Peyer's patch (tissue), 4 donors: ENCODE results near the gene KAZN. TPM values are rescaled to one million over a fixed set of nuclear protein-coding genes. Genes with fewer than 3 reads are reported as not detected.
A peak's percentile ranks its signal among the peaks of the same experiment; 100 is the strongest.

Experiments
- DNase-seq, 3 donors: peaks; one replicate each; pipeline ENCODE4 v3.0.0-alpha.2; 2017 to 2019
- H3K27ac ChIP-seq, 4 donors: fragments of 200-600 bp; sonication (generic); one replicate each; pipeline ENCODE4 v1.5.1; 2016 to 2019
- H3K27me3 ChIP-seq, 2 donors: fragments of 200-600 bp; sonication (generic); one replicate each; pipeline ENCODE4 v1.5.1; 2019
- H3K36me3 ChIP-seq, 3 donors: fragments of 200-600 bp; sonication (generic); one replicate each; pipeline ENCODE4 v1.5.1; 2016 to 2019
- H3K4me1 ChIP-seq, 4 donors: fragments of 200-600 bp; sonication (generic); one replicate each; pipeline ENCODE4 v1.5.1; 2016 to 2019
- H3K4me3 ChIP-seq, 4 donors: fragments of 200-600 bp; sonication (generic); 1 replicate in 3 of 4; 2 replicates in 1 of 4; pipeline ENCODE4 v1.5.1; 2016 to 2019; ENCODE audit warnings: mild to moderate bottlenecking in 1 of 4
- H3K9me3 ChIP-seq, 4 donors: fragments of 200-600 bp; sonication (generic); one replicate each; pipeline ENCODE4 v1.5.1; 2016 to 2019; ENCODE audit warnings: mild to moderate bottlenecking in 1 of 4
- POLR2A ChIP-seq, 2 donors: fragments of 450-650 bp; IDR thresholded peaks; one replicate each; pipeline ENCODE4 v1.5.1; 2017; ENCODE audit warnings: antibody characterized with exemption in 2 of 2, mild to moderate bottlenecking in 2 of 2, moderate library complexity in 2 of 2
- total RNA-seq, 4 donors: library from RNA; depleted of rRNA; stranded (reverse); fragments of >200 nt; gene quantifications; one replicate each; pipeline ENCODE4 v1.1.0, GENCODE V29; 2016
- TF ChIP-seq, protein P1 (sequence below), 6 experiments: fragments of 450-650 bp in 4 of 6; fragments of 200-600 bp in 2 of 6; sonication (generic) in 1 of 6; IDR thresholded peaks; one replicate each; pipeline ENCODE4 v1.5.1; 2017 to 2019; ENCODE audit warnings: antibody characterized with exemption in 6 of 6, mild to moderate bottlenecking in 3 of 6, moderate library complexity in 1 of 6

KAZN gene
- total RNA-seq, 4 donors from 2014 or later = 14.9 to 25.5 (median 21.7) TPM

DNA sequence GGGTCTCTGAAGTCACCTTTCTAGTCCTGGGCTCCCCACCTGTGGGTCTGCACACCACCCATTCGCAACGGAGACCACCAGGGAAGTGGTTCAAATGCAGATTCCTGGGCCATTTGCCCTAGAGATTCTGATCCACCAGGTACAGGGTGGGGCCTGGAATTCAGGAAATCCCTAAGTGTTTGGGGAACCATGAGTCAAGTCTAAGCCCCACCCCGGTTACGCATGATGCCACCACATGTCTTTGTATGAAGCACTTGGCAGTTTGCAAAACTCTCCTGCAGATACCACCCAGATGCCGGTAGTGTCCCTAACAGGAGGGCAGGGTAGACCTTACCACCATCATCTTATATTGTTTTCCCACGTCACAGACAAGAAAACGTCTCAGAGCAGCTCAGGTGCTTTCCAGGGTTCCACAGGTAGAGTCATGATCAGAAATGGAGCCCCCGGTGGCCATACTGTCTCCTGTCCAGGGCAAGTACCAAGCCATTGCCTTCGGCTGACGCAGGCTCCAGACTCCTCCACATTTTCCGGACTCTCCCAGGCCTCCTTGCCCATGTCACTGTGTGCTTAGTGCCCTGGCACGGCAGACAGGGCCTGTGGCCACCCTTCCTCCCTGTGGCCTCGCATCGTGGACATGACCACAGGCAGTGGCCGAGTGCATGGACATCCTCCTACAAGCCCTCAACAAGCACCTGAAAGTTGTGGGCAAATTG lies 465.9 kb downstream of the KAZN start:
- no peaks in the 10 kb centered on the region for H3K4me1 ChIP-seq
- DNase-seq = no peak
- H3K9me3 ChIP-seq = no peaks in the 10 kb centered on the region
- no peak overlapping the region for H3K4me3 ChIP-seq
- no peaks in the 10 kb centered on the region for H3K36me3 ChIP-seq
- no peak overlapping the region for H3K27ac ChIP-seq
- TF ChIP-seq, protein P1, sequence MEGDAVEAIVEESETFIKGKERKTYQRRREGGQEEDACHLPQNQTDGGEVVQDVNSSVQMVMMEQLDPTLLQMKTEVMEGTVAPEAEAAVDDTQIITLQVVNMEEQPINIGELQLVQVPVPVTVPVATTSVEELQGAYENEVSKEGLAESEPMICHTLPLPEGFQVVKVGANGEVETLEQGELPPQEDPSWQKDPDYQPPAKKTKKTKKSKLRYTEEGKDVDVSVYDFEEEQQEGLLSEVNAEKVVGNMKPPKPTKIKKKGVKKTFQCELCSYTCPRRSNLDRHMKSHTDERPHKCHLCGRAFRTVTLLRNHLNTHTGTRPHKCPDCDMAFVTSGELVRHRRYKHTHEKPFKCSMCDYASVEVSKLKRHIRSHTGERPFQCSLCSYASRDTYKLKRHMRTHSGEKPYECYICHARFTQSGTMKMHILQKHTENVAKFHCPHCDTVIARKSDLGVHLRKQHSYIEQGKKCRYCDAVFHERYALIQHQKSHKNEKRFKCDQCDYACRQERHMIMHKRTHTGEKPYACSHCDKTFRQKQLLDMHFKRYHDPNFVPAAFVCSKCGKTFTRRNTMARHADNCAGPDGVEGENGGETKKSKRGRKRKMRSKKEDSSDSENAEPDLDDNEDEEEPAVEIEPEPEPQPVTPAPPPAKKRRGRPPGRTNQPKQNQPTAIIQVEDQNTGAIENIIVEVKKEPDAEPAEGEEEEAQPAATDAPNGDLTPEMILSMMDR (IDR thresholded peaks at IDR 0.05) = no peak
- TF ChIP-seq POLR2A (IDR thresholded peaks at IDR 0.05) = no peak
- H3K27me3 ChIP-seq = no peaks in the 10 kb centered on the region

DNA sequence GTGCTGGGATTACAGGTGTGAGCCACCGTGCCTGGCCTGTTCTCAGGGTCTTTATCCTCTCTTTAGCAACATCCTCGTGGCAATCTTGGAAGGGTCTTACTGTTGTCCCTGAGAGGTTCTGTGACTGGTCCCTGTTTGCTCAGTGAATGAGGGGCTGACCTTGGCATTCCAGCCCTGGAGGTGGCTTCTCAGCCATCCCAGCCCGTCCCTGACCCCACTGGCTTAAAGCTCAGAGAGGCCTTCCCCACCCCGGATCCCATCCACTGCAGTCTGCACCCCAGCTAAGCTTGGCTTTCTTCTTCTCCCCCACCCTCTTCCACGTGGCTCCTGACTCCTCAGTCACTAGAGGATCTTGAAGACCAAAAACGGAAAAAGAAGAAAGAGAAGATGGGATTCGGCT lies 466.8 kb downstream of the KAZN start:
- no peak for TF ChIP-seq POLR2A (IDR thresholded peaks at IDR 0.05)
- TF ChIP-seq, protein P1 (IDR thresholded peaks at IDR 0.05) = no peak
- DNase-seq = no peak
- H3K9me3 ChIP-seq = no peaks in the 10 kb centered on the region
- H3K36me3 ChIP-seq = no peaks in the 10 kb centered on the region
- no peak overlapping the region for H3K4me3 ChIP-seq
- H3K27ac ChIP-seq = no peak overlapping the region
- no peaks in the 10 kb centered on the region for H3K27me3 ChIP-seq
- no peaks in the 10 kb centered on the region for H3K4me1 ChIP-seq

DNA sequence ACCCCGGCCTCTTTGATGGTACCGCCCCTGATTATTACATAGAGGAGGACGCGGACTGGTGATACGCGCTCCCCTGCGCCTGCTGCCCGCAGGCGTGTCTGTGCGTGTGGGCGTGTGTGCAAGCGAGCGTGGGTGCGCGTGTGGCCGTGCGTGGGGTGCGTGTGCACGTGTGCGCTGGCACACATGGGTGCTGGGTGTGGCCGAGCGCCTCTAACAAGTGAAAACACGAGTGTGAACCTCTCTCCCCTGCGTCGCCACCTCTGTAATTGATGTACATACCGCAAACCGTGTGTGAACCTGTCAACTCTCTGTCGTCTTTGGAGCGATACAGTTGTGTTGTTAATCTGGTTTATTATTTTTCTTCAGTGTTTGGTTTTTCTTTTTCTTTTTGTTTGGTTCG lies 467.3 kb downstream of the KAZN start:
- H3K36me3 ChIP-seq = no peaks in the 10 kb centered on the region
- H3K4me3 ChIP-seq = no peak overlapping the region
- H3K27me3 ChIP-seq = no peaks in the 10 kb centered on the region
- no peaks in the 10 kb centered on the region for H3K4me1 ChIP-seq
- no peak overlapping the region for H3K27ac ChIP-seq
- DNase-seq = no peak
- TF ChIP-seq, protein P1 (IDR thresholded peaks at IDR 0.05) = no peak
- no peak for TF ChIP-seq POLR2A (IDR thresholded peaks at IDR 0.05)
- no peaks in the 10 kb centered on the region for H3K9me3 ChIP-seq

DNA sequence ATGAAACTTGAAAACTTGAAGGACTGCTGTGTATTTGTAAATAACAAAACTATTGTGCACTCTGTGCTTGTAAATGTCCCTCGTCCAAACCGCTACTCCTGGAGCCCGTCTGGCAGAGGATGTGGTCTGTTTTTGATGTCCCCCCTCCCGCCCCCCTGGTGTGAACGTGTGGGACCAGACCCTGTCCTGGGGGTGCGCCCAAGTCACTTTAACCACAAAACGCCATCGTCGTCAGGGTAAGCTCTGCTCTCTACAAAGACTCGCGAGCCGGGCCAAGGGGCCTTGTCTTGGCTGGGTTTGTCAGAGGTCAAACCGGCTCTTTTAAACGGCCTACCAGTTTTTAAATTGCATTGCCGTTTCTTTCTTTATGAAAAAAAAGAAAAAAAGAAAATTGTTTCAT lies 467.7 kb downstream of the KAZN start:
- Histone ChIP-seq H3K27me3 (no peaks in the 10 kb centered on the region), H3K9me3 (no peaks in the 10 kb centered on the region), H3K4me1 (no peaks in the 10 kb centered on the region), H3K36me3 (no peaks in the 10 kb centered on the region), H3K4me3 (no peak overlapping the region), H3K27ac (no peak overlapping the region)
- no peak for DNase-seq
- TF ChIP-seq, protein P1 (IDR thresholded peaks at IDR 0.05) = no peak
- TF ChIP-seq POLR2A (IDR thresholded peaks at IDR 0.05) = no peak

DNA sequence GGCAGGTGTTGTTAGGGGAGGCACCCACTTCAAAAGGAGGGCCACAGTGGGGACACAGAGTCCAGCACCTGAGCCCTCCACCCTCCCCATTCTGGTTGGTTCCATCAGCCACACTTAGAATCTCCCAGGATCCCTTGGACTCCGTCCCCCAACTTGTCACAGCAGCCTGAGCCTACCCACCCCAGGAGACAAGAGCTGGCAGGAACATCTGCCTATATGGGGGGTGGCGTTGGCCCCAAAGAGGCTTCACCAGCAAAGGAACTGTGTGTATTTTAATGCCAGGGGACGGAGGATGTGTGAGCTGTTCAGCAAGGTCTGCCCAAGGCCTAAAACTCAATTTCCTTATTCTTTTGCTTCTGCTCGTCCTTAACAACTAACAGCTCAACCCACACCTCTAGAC lies 468.7 kb downstream of the KAZN start:
- TF ChIP-seq, protein P1 (IDR thresholded peaks at IDR 0.05) = no peak
- no peak for TF ChIP-seq POLR2A (IDR thresholded peaks at IDR 0.05)
- peak overlapping the region in 1 of 4 donors; percentile 39 for H3K27ac ChIP-seq

More for the DNA sequence above, 468.7 kb downstream of the KAZN start:
- DNase-seq = no peak
- H3K36me3 ChIP-seq = no peaks in the 10 kb centered on the region
- H3K9me3 ChIP-seq = no peaks in the 10 kb centered on the region
- no peaks in the 10 kb centered on the region for H3K4me1 ChIP-seq
- H3K27me3 ChIP-seq = no peaks in the 10 kb centered on the region
- no peak overlapping the region for H3K4me3 ChIP-seq
